D721Med (cell line): ENCODE results near the gene NLRX1.

Experiments
- DNase-seq: peaks from one replicate; pipeline ENCODE4 v3.0.0; 2011; ENCODE audit warnings: low spot score; ENCODE audit not compliant: insufficient read length
- FAIRE-seq: peaks from 2 replicates; lab custom pipeline; 2011; peaks lifted over from hg19 to GRCh38; lab: Jason Lieb, UNC
- CTCF ChIP-seq: IDR thresholded peaks from 2 replicates; pipeline ENCODE4 v1.5.1; 2012; ENCODE audit warnings: mild to moderate bottlenecking, control low read depth; ENCODE audit not compliant: insufficient read depth; ENCODE audit errors: missing control alignments

The NLRX1 gene

GRCh38 chr11:119229288-119229672, 60.8 kb downstream of the NLRX1 start:
- no peak for TF ChIP-seq CTCF
- DNase-seq (no peak), FAIRE-seq (no peak)

GRCh38 chr11:119229741-119230140, 61.2 kb downstream of the NLRX1 start:
- FAIRE-seq (no peak), DNase-seq (no peak)
- no peak for TF ChIP-seq CTCF
